ENCODE data around the gene FASTKD2.

FASTKD2 gene

GRCh38 chr2:206765242-206766056, at the start of gene FASTKD2, which contains the start of gene MDH1B:
TSS of gene FASTKD2 (plus strand) at chr2:206765606. CDS start at chr2:206766694, 1,088 bp downstream.
TSS of gene MDH1B (minus strand) at chr2:206765328. CDS start at chr2:206765271, 57 bp downstream.
- peak; percentile 94 for DNase-seq (ENCODE audit: low read depth)

GRCh38 chr2:206716623-206717022, 48.8 kb upstream of the FASTKD2 start:
- DNase-seq (ENCODE audit: low read depth) = no peak

GRCh38 chr2:206718296-206718695, 47.1 kb upstream of the FASTKD2 start, which contains the start of gene DYTN:
TSS of gene DYTN (minus strand) at chr2:206718396. CDS start at chr2:206718279, 117 bp downstream.
- no peak for DNase-seq (ENCODE audit: low read depth)

- DNase-seq (ENCODE audit: low read depth) = no peak
Measured at GRCh38 chr2:206721256-206721920, 44.0 kb upstream of the FASTKD2 start.

- no peak for DNase-seq (ENCODE audit: low read depth)
Measured at GRCh38 chr2:206723288-206723687, 42.1 kb upstream of the FASTKD2 start.

- DNase-seq (ENCODE audit: low read depth) = no peak
Measured at GRCh38 chr2:206727287-206727686, 38.1 kb upstream of the FASTKD2 start.

GRCh38 chr2:206728277-206729199, 36.9 kb upstream of the FASTKD2 start:
- peak; percentile 8 for DNase-seq (ENCODE audit: low read depth)

GRCh38 chr2:206733341-206733740, 32.1 kb upstream of the FASTKD2 start:
- DNase-seq (ENCODE audit: low read depth) = no peak

- DNase-seq (ENCODE audit: low read depth) = no peak
Measured at GRCh38 chr2:206736935-206737334, 28.5 kb upstream of the FASTKD2 start.

- DNase-seq (ENCODE audit: low read depth) = no peak
Measured at GRCh38 chr2:206739271-206739670, 26.1 kb upstream of the FASTKD2 start.

GRCh38 chr2:206740800-206741199, 24.6 kb upstream of the FASTKD2 start:
- no peak for DNase-seq (ENCODE audit: low read depth)

- no peak for DNase-seq (ENCODE audit: low read depth)
Measured at GRCh38 chr2:206756816-206757215, 8.6 kb upstream of the FASTKD2 start.

GRCh38 chr2:206764673-206765241, 649 bp upstream of the FASTKD2 start:
- DNase-seq (ENCODE audit: low read depth) = no peak

- no peak for DNase-seq (ENCODE audit: low read depth)
Measured at GRCh38 chr2:206766057-206766930, 888 bp downstream of the FASTKD2 start.

- no peak for DNase-seq (ENCODE audit: low read depth)
Measured at GRCh38 chr2:206774871-206775270, 9.5 kb downstream of the FASTKD2 start.

GRCh38 chr2:206776432-206776831, 11.0 kb downstream of the FASTKD2 start:
- DNase-seq (ENCODE audit: low read depth) = no peak

GRCh38 chr2:206780671-206781070, 15.3 kb downstream of the FASTKD2 start:
- DNase-seq (ENCODE audit: low read depth) = no peak

- DNase-seq (ENCODE audit: low read depth) = no peak
Measured at GRCh38 chr2:206783718-206784117, 18.3 kb downstream of the FASTKD2 start.

- DNase-seq (ENCODE audit: low read depth) = no peak
Measured at GRCh38 chr2:206784559-206785353, 19.4 kb downstream of the FASTKD2 start.

All from stromal cell of bone marrow (primary cell).